DOHH2 (cell line): ENCODE measurements around the gene CFAP53.

Experiments used
- EZH2phosphoT487 ChIP-seq: fragments of 200-600 bp; sonication (generic); IDR thresholded peaks from 2 replicates; pipeline ENCODE4 v1.6.1; 2017; ENCODE audit warnings: borderline replicate concordance, mild to moderate bottlenecking, antibody characterized with exemption, low read length, moderate library complexity, mixed read lengths
- TF ChIP-seq, protein P1 (sequence below): fragments of 200-600 bp; sonication (generic); IDR thresholded peaks from one replicate; pipeline ENCODE4 v1.5.1; 2014; ENCODE audit warnings: antibody characterized with exemption, mild to moderate bottlenecking, low read depth, low read length; ENCODE audit not compliant: poor library complexity, severe bottlenecking

DNA sequence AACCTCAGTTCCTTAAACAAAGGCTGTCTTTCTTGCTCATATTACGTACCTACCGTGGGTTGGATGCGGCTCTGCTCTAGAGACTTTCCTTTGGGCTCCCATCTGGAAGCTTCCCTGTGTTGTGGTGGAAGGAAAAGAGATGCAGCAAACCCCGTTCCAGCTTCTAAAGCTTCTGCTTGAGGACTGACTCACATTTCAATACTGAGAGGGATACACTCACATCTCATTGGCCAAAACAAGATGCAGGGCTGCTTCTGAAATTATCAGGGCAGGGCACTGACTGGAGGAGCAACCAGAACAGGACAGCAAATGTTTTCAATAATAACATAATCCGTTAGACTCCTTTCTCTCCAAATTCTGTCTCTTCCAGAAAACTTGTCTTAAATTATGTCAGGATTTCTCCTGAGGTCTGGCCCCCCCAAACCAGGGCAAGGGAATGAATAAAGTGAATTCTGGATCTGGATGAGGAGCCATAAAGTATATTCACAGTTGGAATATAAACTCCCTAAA lies 66.9 kb downstream of the CFAP53 start:
- TF ChIP-seq, protein P1, sequence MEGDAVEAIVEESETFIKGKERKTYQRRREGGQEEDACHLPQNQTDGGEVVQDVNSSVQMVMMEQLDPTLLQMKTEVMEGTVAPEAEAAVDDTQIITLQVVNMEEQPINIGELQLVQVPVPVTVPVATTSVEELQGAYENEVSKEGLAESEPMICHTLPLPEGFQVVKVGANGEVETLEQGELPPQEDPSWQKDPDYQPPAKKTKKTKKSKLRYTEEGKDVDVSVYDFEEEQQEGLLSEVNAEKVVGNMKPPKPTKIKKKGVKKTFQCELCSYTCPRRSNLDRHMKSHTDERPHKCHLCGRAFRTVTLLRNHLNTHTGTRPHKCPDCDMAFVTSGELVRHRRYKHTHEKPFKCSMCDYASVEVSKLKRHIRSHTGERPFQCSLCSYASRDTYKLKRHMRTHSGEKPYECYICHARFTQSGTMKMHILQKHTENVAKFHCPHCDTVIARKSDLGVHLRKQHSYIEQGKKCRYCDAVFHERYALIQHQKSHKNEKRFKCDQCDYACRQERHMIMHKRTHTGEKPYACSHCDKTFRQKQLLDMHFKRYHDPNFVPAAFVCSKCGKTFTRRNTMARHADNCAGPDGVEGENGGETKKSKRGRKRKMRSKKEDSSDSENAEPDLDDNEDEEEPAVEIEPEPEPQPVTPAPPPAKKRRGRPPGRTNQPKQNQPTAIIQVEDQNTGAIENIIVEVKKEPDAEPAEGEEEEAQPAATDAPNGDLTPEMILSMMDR, result no peak
- TF ChIP-seq EZH2phosphoT487, result no peak
